Suprapubic skin (tissue), 4 donors: Measurements from ENCODE around the gene PAX4. TPM values are rescaled to one million over a fixed set of nuclear protein-coding genes. Genes with fewer than 3 reads are reported as not detected.

Experiments used
- DNase-seq, 2 donors: peaks; one replicate each; pipeline ENCODE4 v3.0.0-alpha.2; 2019; ENCODE audit warnings: low spot score in 2 of 2
- H3K27ac ChIP-seq: fragments of 200-600 bp; sonication (generic); one replicate; pipeline ENCODE4 v1.5.1; 2019
- H3K27me3 ChIP-seq: fragments of 200-600 bp; sonication (generic); one replicate; pipeline ENCODE4 v1.5.1; 2019
- H3K36me3 ChIP-seq: fragments of 200-600 bp; sonication (generic); one replicate; pipeline ENCODE4 v1.5.1; 2019
- H3K4me1 ChIP-seq: fragments of 200-600 bp; sonication (generic); one replicate; pipeline ENCODE4 v1.5.1; 2019
- H3K4me3 ChIP-seq: fragments of 200-600 bp; sonication (generic); one replicate; pipeline ENCODE4 v1.5.1; 2019; ENCODE audit warnings: mild to moderate bottlenecking
- H3K9me3 ChIP-seq: fragments of 200-600 bp; sonication (generic); one replicate; pipeline ENCODE4 v1.5.1; 2019
- CTCF ChIP-seq, 2 donors: fragments of 200-600 bp in 1 of 2; fragments of 450-650 bp in 1 of 2; sonication (generic) in 1 of 2; IDR thresholded peaks; one replicate each; pipeline ENCODE4 v1.5.1; 2016 to 2019; ENCODE audit warnings: antibody characterized with exemption in 2 of 2, mild to moderate bottlenecking in 1 of 2, moderate library complexity in 1 of 2
- EP300 ChIP-seq: sonication (generic); formaldehyde crosslinking; IDR thresholded peaks from one replicate; pipeline ENCODE4 v1.6.1; 2017; ENCODE audit warnings: antibody characterized with exemption
- POLR2A ChIP-seq, 2 donors: fragments of 450-650 bp; IDR thresholded peaks; one replicate each; pipeline ENCODE4 v1.6.1; 2017; ENCODE audit warnings: antibody characterized with exemption in 2 of 2, mild to moderate bottlenecking in 2 of 2, moderate library complexity in 2 of 2
- POLR2AphosphoS5 ChIP-seq, 3 donors: sonication (generic); formaldehyde crosslinking; IDR thresholded peaks; one replicate each; pipeline ENCODE4 v1.6.1; 2017; ENCODE audit warnings: antibody characterized with exemption in 3 of 3
- WGBS: methylation state at CpG from one replicate; pipeline ENCODE4 v1.1.5; 2018; 5-methylcytosine and 5-hydroxymethylcytosine counted together
- total RNA-seq, 4 donors: library from RNA; depleted of rRNA; stranded (reverse); fragments of >200 nt; gene quantifications; one replicate each; pipeline ENCODE4 v1.1.0, GENCODE V29; 2016

Gene PAX4
- total RNA-seq, 4 donors from 2014 or later = not detected

GRCh38 chr7:127598318-127598717 lies 19.6 kb downstream of the PAX4 start:
- H3K36me3 ChIP-seq = no peaks in the 10 kb centered on the region
- TF ChIP-seq EP300 = no peak
- TF ChIP-seq POLR2A (IDR thresholded peaks at IDR 0.05) = no peak
- TF ChIP-seq POLR2AphosphoS5 (IDR thresholded peaks at IDR 0.05) = no peak
- no peak for TF ChIP-seq CTCF (IDR thresholded peaks at IDR 0.05)
- H3K9me3 ChIP-seq = no peaks in the 10 kb centered on the region
- no peaks in the 10 kb centered on the region for H3K27me3 ChIP-seq
- no peak overlapping the region for H3K4me3 ChIP-seq
- 73% methylated on average over 6 of the region's 6 CpGs for WGBS
- no peak for DNase-seq
- no peak overlapping the region for H3K27ac ChIP-seq
- H3K4me1 ChIP-seq = no peaks in the 10 kb centered on the region

- no peak for DNase-seq
- H3K9me3 ChIP-seq = no peaks in the 10 kb centered on the region
- WGBS = 89% methylated on average over 5 of the region's 5 CpGs
These were observed 22.2 kb downstream of the PAX4 start for GRCh38 chr7:127595737-127596136.

GRCh38 chr7:127594490-127594889 lies 23.5 kb downstream of the PAX4 start:
- 63% methylated on average over 1 of the region's 1 CpG for WGBS
- peaks cover 5% of the 10 kb centered on the region for H3K4me1 ChIP-seq
- no peaks in the 10 kb centered on the region for H3K9me3 ChIP-seq
- no peak for TF ChIP-seq CTCF (IDR thresholded peaks at IDR 0.05)
- TF ChIP-seq EP300 = no peak
- no peak for TF ChIP-seq POLR2AphosphoS5 (IDR thresholded peaks at IDR 0.05)
- no peak for TF ChIP-seq POLR2A (IDR thresholded peaks at IDR 0.05)
- H3K4me3 ChIP-seq = no peak overlapping the region
- no peak overlapping the region for H3K27ac ChIP-seq
- no peaks in the 10 kb centered on the region for H3K27me3 ChIP-seq
- no peak for DNase-seq
- H3K36me3 ChIP-seq = peaks cover 26% of the 10 kb centered on the region

More at GRCh38 chr7:127595737-127596136, 22.2 kb downstream of the PAX4 start:
- Histone ChIP-seq H3K27me3 (no peaks in the 10 kb centered on the region), H3K36me3 (peaks cover 15% of the 10 kb centered on the region), H3K4me1 (no peaks in the 10 kb centered on the region), H3K4me3 (no peak overlapping the region), H3K27ac (no peak overlapping the region)
- TF ChIP-seq POLR2A (IDR thresholded peaks at IDR 0.05) = no peak
- no peak for TF ChIP-seq POLR2AphosphoS5 (IDR thresholded peaks at IDR 0.05)

GRCh38 chr7:127592550-127592949 lies 25.4 kb downstream of the PAX4 start:
- no peak for DNase-seq
- Histone ChIP-seq H3K36me3 (peaks cover 26% of the 10 kb centered on the region), H3K9me3 (no peaks in the 10 kb centered on the region), H3K4me3 (no peak overlapping the region), H3K27ac (no peak overlapping the region), H3K27me3 (no peaks in the 10 kb centered on the region), H3K4me1 (peaks cover 16% of the 10 kb centered on the region)
- TF ChIP-seq EP300 (no peak), CTCF (IDR thresholded peaks at IDR 0.05) (no peak), POLR2A (IDR thresholded peaks at IDR 0.05) (no peak), POLR2AphosphoS5 (IDR thresholded peaks at IDR 0.05) (no peak)
- WGBS = 69% methylated on average over 4 of the region's 4 CpGs

DNA sequence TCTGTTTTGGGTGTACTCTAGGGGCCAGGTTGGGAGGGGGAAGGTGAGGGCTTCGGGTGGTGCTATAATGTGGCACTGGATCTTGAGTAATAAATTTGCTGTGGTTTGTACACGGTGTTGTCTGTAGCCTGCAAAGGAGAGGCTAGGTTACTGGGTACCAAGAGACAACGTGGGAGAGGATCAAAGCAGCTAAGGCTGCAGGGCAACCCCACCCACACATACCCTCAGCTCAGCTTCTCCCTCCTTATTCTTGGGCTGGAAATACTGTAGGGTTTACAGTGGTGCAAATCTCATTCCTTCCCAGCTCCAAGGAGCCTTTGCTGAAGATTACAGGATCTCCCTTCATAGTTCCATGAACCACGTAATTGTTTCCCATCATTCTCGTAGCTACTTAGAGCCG lies 26.4 kb downstream of the PAX4 start:
- no peaks in the 10 kb centered on the region for H3K27me3 ChIP-seq
- peaks cover 26% of the 10 kb centered on the region for H3K36me3 ChIP-seq
- H3K27ac ChIP-seq = no peak overlapping the region
- no peak for DNase-seq
- peaks cover 20% of the 10 kb centered on the region for H3K4me1 ChIP-seq
- no peaks in the 10 kb centered on the region for H3K9me3 ChIP-seq
- WGBS = 65% methylated on average over 6 of the region's 6 CpGs
- no peak overlapping the region for H3K4me3 ChIP-seq
- TF ChIP-seq EP300 (no peak), CTCF (IDR thresholded peaks at IDR 0.05) (no peak), POLR2A (IDR thresholded peaks at IDR 0.05) (no peak), POLR2AphosphoS5 (IDR thresholded peaks at IDR 0.05) (no peak)

- Histone ChIP-seq H3K9me3 (no peaks in the 10 kb centered on the region), H3K4me1 (peaks cover 21% of the 10 kb centered on the region), H3K36me3 (peaks cover 26% of the 10 kb centered on the region), H3K27me3 (no peaks in the 10 kb centered on the region), H3K27ac (no peak overlapping the region), H3K4me3 (no peak overlapping the region)
- DNase-seq = no peak
- WGBS = 91% methylated on average over 7 of the region's 7 CpGs
- no peak for TF ChIP-seq POLR2A (IDR thresholded peaks at IDR 0.05)
- TF ChIP-seq POLR2AphosphoS5 (IDR thresholded peaks at IDR 0.05) = no peak
- no peak for TF ChIP-seq EP300
- TF ChIP-seq CTCF (IDR thresholded peaks at IDR 0.05) = no peak
These were observed 26.8 kb downstream of the PAX4 start for GRCh38 chr7:127591189-127591588.
